Mesendoderm (in vitro differentiated cells): ENCODE measurements around the gene DIAPH2.

Experiments used
- DNase-seq: peaks from one replicate; pipeline ENCODE4 v3.0.0; 2013
- H2AK5ac ChIP-seq: 2 replicates; pipeline ENCODE4 v1.6.1; 2013; ENCODE audit warnings: low read length, inconsistent platforms
- H2BK120ac ChIP-seq: 2 replicates; pipeline ENCODE4 v1.6.1; 2013; ENCODE audit warnings: low read depth, mild to moderate bottlenecking, low read length, moderate library complexity, mixed read lengths
- H2BK15ac ChIP-seq: replicated peaks from 2 replicates; pipeline ENCODE4 v1.6.1; 2013; ENCODE audit warnings: low read depth, mild to moderate bottlenecking, moderate library complexity
- H2BK5ac ChIP-seq: 2 replicates; pipeline ENCODE4 v1.6.1; 2013; ENCODE audit warnings: low read length, inconsistent platforms
- H3K18ac ChIP-seq: 2 replicates; pipeline ENCODE4 v1.6.1; 2013; ENCODE audit warnings: mild to moderate bottlenecking, low read length, mixed read lengths
- H3K23ac ChIP-seq: one replicate; pipeline ENCODE4 v1.6.1; 2013; ENCODE audit warnings: low read length
- H3K27ac ChIP-seq: 2 replicates; pipeline ENCODE4 v1.5.1; 2013; ENCODE audit warnings: low read depth, mild to moderate bottlenecking, inconsistent platforms, low read length, moderate library complexity
- H3K27me3 ChIP-seq: 2 replicates; pipeline ENCODE4 v1.6.1; 2013; ENCODE audit warnings: low read length, control low read depth, mild to moderate bottlenecking, inconsistent platforms; ENCODE audit not compliant: insufficient read depth, poor library complexity
- H3K36me3 ChIP-seq: 2 replicates; pipeline ENCODE4 v1.6.1; 2013; ENCODE audit warnings: low read length, inconsistent platforms; ENCODE audit not compliant: control insufficient read depth, insufficient read depth
- H3K4ac ChIP-seq: one replicate; pipeline ENCODE4 v1.6.1; 2013; ENCODE audit warnings: low read depth, mild to moderate bottlenecking, low read length, moderate library complexity
- H3K4me1 ChIP-seq: 2 replicates; pipeline ENCODE4 v1.6.1; 2013; ENCODE audit warnings: low read depth, low read length, inconsistent platforms; ENCODE audit not compliant: control insufficient read depth
- H3K4me2 ChIP-seq: 2 replicates; pipeline ENCODE4 v1.6.1; 2013; ENCODE audit warnings: low read length
- H3K4me3 ChIP-seq: 2 replicates; pipeline ENCODE4 v1.5.1; 2013; ENCODE audit warnings: mild to moderate bottlenecking, low read length
- H3K56ac ChIP-seq: one replicate; pipeline ENCODE4 v1.6.1; 2013; ENCODE audit warnings: low read length
- H3K79me1 ChIP-seq: 2 replicates; pipeline ENCODE4 v1.6.1; 2013; ENCODE audit warnings: low read length, inconsistent platforms
- H3K79me2 ChIP-seq: 2 replicates; pipeline ENCODE4 v1.6.1; 2013; ENCODE audit warnings: mild to moderate bottlenecking, low read length; ENCODE audit not compliant: control insufficient read depth, insufficient read depth
- H3K9ac ChIP-seq: 2 replicates; pipeline ENCODE4 v1.6.1; 2013; ENCODE audit warnings: low read length, inconsistent platforms
- H4K5ac ChIP-seq: one replicate; pipeline ENCODE4 v1.6.1; 2013; ENCODE audit warnings: low read length
- H4K8ac ChIP-seq: one replicate; pipeline ENCODE4 v1.6.1; 2013; ENCODE audit warnings: low read depth, mild to moderate bottlenecking, control low read depth, low read length, moderate library complexity
- WGBS: extraction: QIAGEN DNeasy Blood & Tissue Kit; methylation state at CpG from one replicate; pipeline ENCODE4 v1.1.7; 2013; ENCODE audit warnings: low lambda C conversion rate, missing lambda C conversion rate; ENCODE audit not compliant: insufficient coverage; ENCODE audit errors: extremely low coverage; 5-methylcytosine and 5-hydroxymethylcytosine counted together

DIAPH2 gene

DNA sequence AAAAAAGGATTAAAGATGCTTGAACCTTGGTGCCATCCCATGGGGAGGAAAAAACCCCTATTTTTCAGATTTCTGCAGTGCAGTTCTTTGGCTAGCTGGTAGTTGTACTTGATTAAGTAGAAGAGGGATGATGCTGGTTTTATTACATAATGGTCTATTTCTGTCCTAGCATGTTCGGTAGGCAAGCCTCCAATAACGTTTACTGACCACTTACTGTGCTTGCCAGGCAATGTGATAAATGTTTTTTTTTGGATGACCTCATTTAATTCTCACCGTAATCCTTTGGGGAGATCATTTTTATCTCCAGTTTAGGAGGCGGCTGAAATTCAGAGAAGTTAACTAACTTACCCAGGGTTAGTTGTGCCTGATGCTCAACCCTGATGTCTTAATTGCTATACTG is 106.9 kb downstream of the DIAPH2 start:
- no peaks in the 10 kb centered on the region for H3K27me3 ChIP-seq
- no peaks in the 10 kb centered on the region for H3K36me3 ChIP-seq
- no peak overlapping the region for H4K5ac ChIP-seq
- H3K4me2 ChIP-seq = no peak overlapping the region
- no peak overlapping the region for H3K9ac ChIP-seq
- H2BK120ac ChIP-seq = no peak overlapping the region
- H3K4ac ChIP-seq = no peak overlapping the region
- no peaks in the 10 kb centered on the region for H3K79me1 ChIP-seq
- no CpG with 5 or more reads among the region's 4 CpGs for WGBS
- no peaks in the 10 kb centered on the region for H3K4me1 ChIP-seq
- no peak overlapping the region for H3K23ac ChIP-seq
- no peak overlapping the region for H3K27ac ChIP-seq
- H3K56ac ChIP-seq = no peak overlapping the region
- no peaks in the 10 kb centered on the region for H3K79me2 ChIP-seq
- H2BK5ac ChIP-seq = no peak overlapping the region
- DNase-seq = no peak
- H3K4me3 ChIP-seq = no peak overlapping the region
- H3K18ac ChIP-seq = no peak overlapping the region
- no peak overlapping the region for H2BK15ac ChIP-seq
- no peak overlapping the region for H4K8ac ChIP-seq
- H2AK5ac ChIP-seq = no peak overlapping the region

DNA sequence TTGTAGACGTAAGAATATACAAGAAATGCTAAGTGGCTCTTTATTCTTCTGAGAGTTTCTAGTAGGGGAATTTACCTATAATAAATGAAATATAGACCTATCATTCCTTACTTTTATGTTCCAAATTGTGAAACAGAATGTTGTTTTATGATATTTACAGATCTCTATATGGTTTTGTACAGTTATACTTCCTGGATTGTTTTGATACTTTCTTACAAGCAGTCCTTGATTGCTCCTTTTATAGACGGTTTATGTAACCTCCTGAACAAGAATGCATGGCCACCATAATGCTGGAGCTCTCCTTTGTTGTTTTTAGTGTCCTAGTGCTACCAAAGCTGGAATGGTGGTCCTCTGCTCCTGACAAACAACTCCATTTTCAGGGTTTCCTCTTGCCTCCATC is 107.4 kb downstream of the DIAPH2 start:
- Histone ChIP-seq H3K79me2 (no peaks in the 10 kb centered on the region), H3K4ac (no peak overlapping the region), H3K4me1 (no peaks in the 10 kb centered on the region), H3K23ac (no peak overlapping the region), H4K8ac (no peak overlapping the region), H3K4me3 (no peak overlapping the region), H2BK15ac (no peak overlapping the region), H2BK5ac (no peak overlapping the region), H3K18ac (no peak overlapping the region), H3K79me1 (no peaks in the 10 kb centered on the region), H2AK5ac (no peak overlapping the region), H2BK120ac (no peak overlapping the region), H3K9ac (no peak overlapping the region), H3K27ac (no peak overlapping the region), H3K27me3 (no peaks in the 10 kb centered on the region), H3K56ac (no peak overlapping the region), H3K4me2 (no peak overlapping the region), H3K36me3 (no peaks in the 10 kb centered on the region), H4K5ac (no peak overlapping the region)
- no peak for DNase-seq
- no CpG with 5 or more reads among the region's 2 CpGs for WGBS

DNA sequence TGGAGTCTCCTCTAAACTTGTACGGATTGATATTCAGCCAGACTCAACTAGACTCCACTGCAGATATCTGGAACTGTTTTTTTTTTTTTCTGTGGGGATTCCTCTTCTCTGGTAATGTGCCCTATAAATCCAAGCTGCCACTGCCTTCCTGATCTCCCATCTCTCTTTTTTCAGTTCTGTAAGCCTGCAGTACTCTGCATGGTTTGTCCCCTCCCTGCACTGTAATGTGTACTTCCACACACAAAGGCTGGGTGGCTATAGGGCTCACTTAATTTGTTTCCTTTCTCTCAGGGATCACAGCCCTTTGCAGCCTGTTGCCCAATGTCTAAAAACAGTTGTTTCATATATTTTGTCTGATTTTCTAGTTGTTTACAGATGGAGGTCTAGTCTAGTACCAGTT is 114.3 kb downstream of the DIAPH2 start:
- DNase-seq = no peak
- no CpG with 5 or more reads among the region's 1 CpG for WGBS
- Histone ChIP-seq H3K4me3 (no peak overlapping the region), H4K8ac (no peak overlapping the region), H3K36me3 (no peaks in the 10 kb centered on the region), H3K27ac (no peak overlapping the region), H2BK120ac (no peak overlapping the region), H2BK15ac (no peak overlapping the region), H3K79me2 (no peaks in the 10 kb centered on the region), H4K5ac (no peak overlapping the region), H2AK5ac (no peak overlapping the region), H3K9ac (no peak overlapping the region), H2BK5ac (no peak overlapping the region), H3K4me1 (no peaks in the 10 kb centered on the region), H3K56ac (no peak overlapping the region), H3K27me3 (no peaks in the 10 kb centered on the region), H3K23ac (no peak overlapping the region), H3K79me1 (no peaks in the 10 kb centered on the region), H3K4me2 (no peak overlapping the region), H3K18ac (no peak overlapping the region), H3K4ac (no peak overlapping the region)

DNA sequence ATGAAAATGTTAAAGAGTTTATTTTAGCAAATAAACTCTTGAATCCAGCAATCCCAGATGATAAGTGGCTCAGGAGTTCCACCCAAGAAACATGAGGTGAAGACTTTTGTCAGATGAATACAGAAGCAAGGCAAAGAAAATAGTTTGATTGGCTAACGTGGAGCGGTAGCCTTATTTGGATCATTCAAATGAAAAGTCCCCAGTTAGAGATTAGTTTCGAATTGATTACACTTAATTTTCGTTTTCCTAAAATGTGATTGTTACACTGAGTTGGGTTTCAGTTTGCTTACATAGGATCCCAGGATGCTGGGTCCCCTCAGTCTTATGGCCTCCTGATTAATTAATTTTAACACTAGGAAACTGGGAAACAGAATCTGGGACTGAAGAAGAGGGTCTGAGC is 122.7 kb downstream of the DIAPH2 start:
- Histone ChIP-seq H3K4me1 (no peaks in the 10 kb centered on the region), H3K27ac (no peak overlapping the region), H2BK120ac (no peak overlapping the region), H3K18ac (no peak overlapping the region), H3K4me2 (no peak overlapping the region), H3K36me3 (no peaks in the 10 kb centered on the region), H4K8ac (no peak overlapping the region), H3K56ac (no peak overlapping the region), H3K79me1 (no peaks in the 10 kb centered on the region), H3K79me2 (no peaks in the 10 kb centered on the region), H3K9ac (no peak overlapping the region), H3K27me3 (no peaks in the 10 kb centered on the region), H2AK5ac (no peak overlapping the region), H2BK15ac (no peak overlapping the region), H3K4me3 (no peak overlapping the region), H3K23ac (no peak overlapping the region), H4K5ac (no peak overlapping the region), H2BK5ac (no peak overlapping the region), H3K4ac (no peak overlapping the region)
- no CpG with 5 or more reads among the region's 4 CpGs for WGBS
- DNase-seq = no peak

DNA sequence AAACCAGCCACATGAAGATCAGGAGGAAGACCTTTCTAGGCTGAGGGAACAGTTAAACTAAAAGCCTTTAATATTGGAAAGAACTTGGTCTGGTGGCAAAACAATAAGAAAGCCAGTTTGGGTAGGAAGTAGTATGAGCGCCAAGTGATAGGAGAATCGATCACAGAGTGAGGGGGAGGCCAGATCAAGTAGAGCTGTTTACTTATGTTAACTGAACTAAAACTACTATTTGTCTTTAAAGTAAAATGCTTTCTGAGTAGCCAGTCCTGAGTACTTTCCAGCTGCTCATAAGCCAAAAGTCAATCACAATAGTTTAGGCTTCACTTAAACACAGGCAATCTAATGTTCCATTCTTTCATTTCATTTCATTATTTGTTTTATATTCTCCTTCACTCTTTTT is 136.3 kb downstream of the DIAPH2 start:
- Histone ChIP-seq H3K27ac (no peak overlapping the region), H4K5ac (no peak overlapping the region), H2BK120ac (no peak overlapping the region), H2BK15ac (no peak overlapping the region), H3K23ac (no peak overlapping the region), H3K36me3 (no peaks in the 10 kb centered on the region), H2AK5ac (no peak overlapping the region), H3K56ac (no peak overlapping the region), H3K27me3 (no peaks in the 10 kb centered on the region), H3K79me2 (no peaks in the 10 kb centered on the region), H3K79me1 (no peaks in the 10 kb centered on the region), H2BK5ac (no peak overlapping the region), H3K4ac (no peak overlapping the region), H3K4me3 (no peak overlapping the region), H3K18ac (no peak overlapping the region), H3K4me2 (no peak overlapping the region), H3K9ac (no peak overlapping the region), H3K4me1 (no peaks in the 10 kb centered on the region), H4K8ac (peak overlapping the region; percentile 39)
- no CpG with 5 or more reads among the region's 2 CpGs for WGBS
- no peak for DNase-seq

DNA sequence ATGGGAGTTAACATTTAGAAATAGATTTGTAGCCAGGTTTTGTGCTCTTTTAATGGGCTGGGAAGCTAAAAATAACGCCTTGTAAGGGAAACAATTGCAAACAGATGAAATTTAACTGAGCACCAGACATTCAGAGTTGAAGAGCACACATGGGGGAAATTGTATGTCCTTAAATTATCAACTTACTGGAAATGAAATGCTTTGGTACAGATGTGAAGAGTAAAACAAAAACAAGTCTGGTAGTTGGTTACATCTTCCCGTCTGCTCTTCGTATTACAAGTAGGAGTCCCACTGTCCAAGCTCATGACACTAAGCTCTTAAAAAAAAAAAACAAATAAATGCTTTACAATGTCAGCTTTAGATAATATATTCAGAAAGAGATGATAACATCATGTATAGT is 139.5 kb downstream of the DIAPH2 start:
- Histone ChIP-seq H3K18ac (no peak overlapping the region), H3K9ac (no peak overlapping the region), H3K4me1 (no peaks in the 10 kb centered on the region), H3K79me1 (no peaks in the 10 kb centered on the region), H3K79me2 (no peaks in the 10 kb centered on the region), H2BK5ac (no peak overlapping the region), H3K27ac (no peak overlapping the region), H3K56ac (no peak overlapping the region), H3K27me3 (no peaks in the 10 kb centered on the region), H4K5ac (no peak overlapping the region), H4K8ac (no peak overlapping the region), H3K4me3 (no peak overlapping the region), H2BK120ac (no peak overlapping the region), H3K23ac (no peak overlapping the region), H3K4ac (no peak overlapping the region), H2BK15ac (no peak overlapping the region), H3K4me2 (no peak overlapping the region), H2AK5ac (no peak overlapping the region), H3K36me3 (no peaks in the 10 kb centered on the region)
- DNase-seq = no peak
- WGBS = no CpG with 5 or more reads among the region's 3 CpGs
